Left ventricle myocardium inferior (tissue), 1 donor: ENCODE measurements around the gene NEDD4L. TPM values are rescaled to one million over a fixed set of nuclear protein-coding genes. Genes with fewer than 3 reads are reported as not detected.
A peak's percentile ranks its signal among the peaks of the same experiment; 100 is the strongest.

Source experiments
- DNase-seq: peaks from one replicate; pipeline ENCODE4 v3.0.0-alpha.2; 2020
- H3K27ac ChIP-seq: fragments of 200-600 bp; replicated peaks from 2 replicates; pipeline ENCODE4 v1.8.0; 2021
- H3K27me3 ChIP-seq: fragments of 200-600 bp; 2 replicates; pipeline ENCODE4 v1.8.0; 2021; ENCODE audit warnings: low read depth
- H3K36me3 ChIP-seq: fragments of 200-600 bp; 2 replicates; pipeline ENCODE4 v1.8.0; 2021
- H3K4me1 ChIP-seq: fragments of 200-600 bp; 2 replicates; pipeline ENCODE4 v1.8.0; 2021
- H3K4me3 ChIP-seq: fragments of 200-600 bp; 2 replicates; pipeline ENCODE4 v1.8.0; 2021; ENCODE audit warnings: mild to moderate bottlenecking, moderate library complexity
- H3K9me3 ChIP-seq: fragments of 200-600 bp; replicated peaks from 2 replicates; pipeline ENCODE4 v1.8.0; 2021
- intact Hi-C: fragments of 100-400 bp; cut with micrococcal nuclease; formaldehyde crosslinking; loops from one replicate; pipeline ENCODE4 v1.11.0; 2022
- total RNA-seq: library from RNA; stranded (reverse); fragmentation: NEBNext Ultra II Directional; extraction: Animal tissue kit (Norgen Biotek cat#: 25700); gene quantifications from one replicate; pipeline ENCODE4 v1.2.1, GENCODE V29; 2021
- TF ChIP-seq, protein P1 (sequence below): fragments of 200-600 bp; IDR thresholded peaks from 2 replicates; pipeline ENCODE4 v1.8.0; 2021; ENCODE audit warnings: antibody characterized with exemption, mild to moderate bottlenecking, borderline replicate concordance
- donor health status: DM: no; HTN: yes; CAD: no; lungs with severe emphysema.

Gene NEDD4L
- total RNA-seq, 1 donor from 2014 or later, result 45.8 TPM

DNA sequence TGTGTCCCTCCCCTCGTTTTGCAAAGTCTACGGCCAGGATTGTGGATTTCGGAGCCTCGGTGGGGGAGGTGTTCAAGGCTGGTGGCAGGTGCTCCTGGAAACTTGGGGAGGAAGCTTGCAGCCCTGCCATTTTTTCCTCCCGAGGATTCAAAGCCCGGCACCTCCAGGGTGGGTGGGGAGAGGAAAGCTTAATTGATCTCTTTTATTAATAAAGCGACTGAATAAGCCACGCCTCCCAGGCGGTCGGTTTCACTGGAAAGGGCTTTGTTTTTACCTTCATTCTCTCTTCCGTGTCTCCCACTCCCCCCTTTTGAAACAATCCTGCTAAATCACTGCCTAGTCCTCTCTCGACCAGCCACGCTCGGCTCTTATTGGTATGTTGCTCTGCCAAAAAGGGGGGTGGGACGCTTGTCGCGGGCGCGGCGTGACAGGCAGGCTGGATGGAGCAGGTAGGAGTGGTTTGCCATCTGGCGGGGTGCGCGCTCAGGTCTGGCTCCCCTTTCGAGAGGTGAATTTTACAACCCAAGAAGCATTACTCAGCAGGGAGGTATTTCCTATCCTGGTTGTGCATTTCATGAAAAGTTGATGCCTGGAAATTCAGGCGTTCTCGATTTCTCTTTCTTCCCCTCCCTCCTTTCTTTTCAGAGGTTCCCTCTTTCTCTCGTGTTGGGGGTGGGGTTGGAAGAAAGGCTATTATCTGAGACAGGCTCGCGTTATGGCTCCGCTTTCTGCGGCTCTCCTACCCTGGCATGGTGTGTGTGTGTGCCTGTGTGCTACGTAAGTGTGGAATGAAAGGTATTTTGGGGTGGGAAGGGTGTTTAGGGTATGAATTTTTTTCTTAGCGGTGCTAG lies 1.4 kb downstream of the NEDD4L start:
- H3K4me1 ChIP-seq, result peaks cover 25% of the 10 kb centered on the region
- intact Hi-C loops, result loop anchor here (5.0 kb wide), 1 partner anchor 77 kb away; no protein-coding TSS in a partner anchor
- no peaks in the 10 kb centered on the region for H3K27me3 ChIP-seq

DNA sequence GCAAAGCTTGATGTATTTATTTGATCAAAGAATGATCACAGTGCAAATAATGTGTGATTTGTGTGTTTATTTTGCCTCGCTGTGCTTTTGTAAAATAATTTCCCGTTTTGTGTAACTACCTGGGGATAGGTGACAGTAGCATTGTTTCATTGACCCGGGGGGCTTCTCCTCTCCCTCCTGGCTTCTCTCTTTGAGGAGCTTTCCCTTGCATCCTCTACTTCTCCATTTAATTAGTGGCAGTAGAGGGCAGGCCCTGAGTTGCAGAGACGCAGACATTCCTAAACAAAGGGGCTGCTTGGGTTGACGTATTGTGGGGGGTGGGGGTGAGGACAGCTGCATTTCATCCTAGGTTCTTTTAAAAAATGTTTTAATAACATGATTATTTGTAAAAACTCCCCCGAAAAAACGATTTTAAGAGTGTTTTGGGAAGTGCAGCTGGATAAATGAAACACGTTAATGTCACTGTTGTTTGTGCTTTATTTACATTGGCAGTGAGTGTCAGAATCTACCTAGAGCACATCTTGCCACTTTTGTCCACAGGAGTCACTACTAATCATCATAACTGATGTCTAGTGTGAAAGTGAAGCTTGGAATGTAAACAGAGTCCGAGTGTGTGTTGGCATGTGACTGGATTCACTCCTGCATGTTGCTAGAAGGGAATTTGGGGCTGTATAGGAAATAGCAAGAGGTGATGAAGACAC lies 2.2 kb downstream of the NEDD4L start:
- Histone ChIP-seq H3K4me3 (peak overlapping the region; percentile 91), H3K9me3 (no peaks in the 10 kb centered on the region), H3K36me3 (no peaks in the 10 kb centered on the region), H3K27me3 (no peaks in the 10 kb centered on the region), H3K27ac (no peak overlapping the region), H3K4me1 (peaks cover 25% of the 10 kb centered on the region)
- no peak for DNase-seq
- intact Hi-C loops, result loop anchor here (5.0 kb wide), 1 partner anchor 76 kb away; no protein-coding TSS in a partner anchor
- TF ChIP-seq, protein P1, sequence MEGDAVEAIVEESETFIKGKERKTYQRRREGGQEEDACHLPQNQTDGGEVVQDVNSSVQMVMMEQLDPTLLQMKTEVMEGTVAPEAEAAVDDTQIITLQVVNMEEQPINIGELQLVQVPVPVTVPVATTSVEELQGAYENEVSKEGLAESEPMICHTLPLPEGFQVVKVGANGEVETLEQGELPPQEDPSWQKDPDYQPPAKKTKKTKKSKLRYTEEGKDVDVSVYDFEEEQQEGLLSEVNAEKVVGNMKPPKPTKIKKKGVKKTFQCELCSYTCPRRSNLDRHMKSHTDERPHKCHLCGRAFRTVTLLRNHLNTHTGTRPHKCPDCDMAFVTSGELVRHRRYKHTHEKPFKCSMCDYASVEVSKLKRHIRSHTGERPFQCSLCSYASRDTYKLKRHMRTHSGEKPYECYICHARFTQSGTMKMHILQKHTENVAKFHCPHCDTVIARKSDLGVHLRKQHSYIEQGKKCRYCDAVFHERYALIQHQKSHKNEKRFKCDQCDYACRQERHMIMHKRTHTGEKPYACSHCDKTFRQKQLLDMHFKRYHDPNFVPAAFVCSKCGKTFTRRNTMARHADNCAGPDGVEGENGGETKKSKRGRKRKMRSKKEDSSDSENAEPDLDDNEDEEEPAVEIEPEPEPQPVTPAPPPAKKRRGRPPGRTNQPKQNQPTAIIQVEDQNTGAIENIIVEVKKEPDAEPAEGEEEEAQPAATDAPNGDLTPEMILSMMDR, result no peak

More for the DNA sequence above, 1.4 kb downstream of the NEDD4L start:
- Histone ChIP-seq H3K36me3 (no peaks in the 10 kb centered on the region), H3K27ac (peak overlapping the region; percentile 84), H3K4me3 (peak overlapping the region; percentile 91), H3K9me3 (no peaks in the 10 kb centered on the region)
- no peak for DNase-seq
- TF ChIP-seq, protein P1, result no peak

GRCh38 chr18:58046794-58047555 lies 2.9 kb downstream of the NEDD4L start:
- no peak overlapping the region for H3K4me3 ChIP-seq
- TF ChIP-seq, protein P1, result no peak
- intact Hi-C loops, result loop anchor here (5.0 kb wide), 1 partner anchor 75 kb away; no protein-coding TSS in a partner anchor
- no peak overlapping the region for H3K27ac ChIP-seq
- no peak for DNase-seq
- H3K36me3 ChIP-seq, result no peaks in the 10 kb centered on the region
- no peaks in the 10 kb centered on the region for H3K9me3 ChIP-seq
- no peaks in the 10 kb centered on the region for H3K27me3 ChIP-seq
- H3K4me1 ChIP-seq, result peaks cover 25% of the 10 kb centered on the region

GRCh38 chr18:58047556-58047882 lies 3.5 kb downstream of the NEDD4L start:
- TF ChIP-seq, protein P1, result no peak
- no peak for DNase-seq
- Histone ChIP-seq H3K9me3 (no peaks in the 10 kb centered on the region), H3K27ac (no peak overlapping the region), H3K4me1 (peaks cover 25% of the 10 kb centered on the region), H3K27me3 (no peaks in the 10 kb centered on the region), H3K4me3 (no peak overlapping the region), H3K36me3 (no peaks in the 10 kb centered on the region)
- intact Hi-C loops, result loop anchor here (5.0 kb wide), 1 partner anchor 75 kb away; no protein-coding TSS in a partner anchor

DNA sequence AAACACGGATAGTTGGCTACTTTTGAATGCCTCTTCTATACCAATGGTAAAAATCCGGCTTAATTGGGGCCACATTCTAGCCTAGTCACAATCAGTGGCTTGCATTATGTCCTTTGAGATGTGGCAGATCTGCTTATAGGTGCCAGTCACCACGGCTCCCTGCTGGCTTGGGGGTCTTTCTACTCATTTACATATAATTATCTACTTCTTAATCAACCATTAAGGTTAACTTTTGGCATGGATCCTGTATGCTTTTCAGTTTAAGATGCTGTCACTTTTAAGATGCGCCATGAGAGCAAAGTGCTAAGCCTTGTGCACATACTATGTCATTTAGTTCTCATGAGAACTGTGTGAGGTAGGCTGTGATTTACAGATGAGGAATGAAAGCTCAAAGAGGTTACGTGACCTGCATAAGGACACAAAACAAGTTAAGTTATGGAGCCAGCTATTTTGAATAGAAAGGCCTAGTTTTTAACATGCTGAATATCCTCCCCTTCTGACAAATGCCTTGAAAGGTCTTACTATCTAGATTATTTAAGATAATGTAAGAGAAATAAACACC lies 4.1 kb downstream of the NEDD4L start:
- intact Hi-C loops, result loop anchor here (5.0 kb wide), 1 partner anchor 74 kb away; no protein-coding TSS in a partner anchor
- peaks cover 21% of the 10 kb centered on the region for H3K4me1 ChIP-seq
- TF ChIP-seq, protein P1, result no peak

More for the DNA sequence above, 4.1 kb downstream of the NEDD4L start:
- no peak for DNase-seq
- Histone ChIP-seq H3K27me3 (no peaks in the 10 kb centered on the region), H3K27ac (no peak overlapping the region), H3K4me3 (no peak overlapping the region), H3K36me3 (no peaks in the 10 kb centered on the region), H3K9me3 (no peaks in the 10 kb centered on the region)
